A673 (cell line): Measurements from ENCODE around the gene HPCA.

Experiments
- EZH2 ChIP-seq: fragments of 200-600 bp; sonication (generic); IDR thresholded peaks from 2 replicates; pipeline ENCODE4 v1.6.1; 2017; ENCODE audit warnings: borderline replicate concordance, low read depth, mild to moderate bottlenecking, mixed read lengths, antibody characterized with exemption, low read length; ENCODE audit not compliant: poor library complexity, severe bottlenecking
- TF ChIP-seq, protein P1 (sequence below): fragments of 300-800, 200-600 bp; sonication (generic); conservative IDR thresholded peaks from 2 replicates; pipeline ENCODE4 v1.5.1; 2017; ENCODE audit warnings: low read depth, mild to moderate bottlenecking, antibody characterized with exemption, low read length, moderate library complexity, mixed read lengths

DNA sequence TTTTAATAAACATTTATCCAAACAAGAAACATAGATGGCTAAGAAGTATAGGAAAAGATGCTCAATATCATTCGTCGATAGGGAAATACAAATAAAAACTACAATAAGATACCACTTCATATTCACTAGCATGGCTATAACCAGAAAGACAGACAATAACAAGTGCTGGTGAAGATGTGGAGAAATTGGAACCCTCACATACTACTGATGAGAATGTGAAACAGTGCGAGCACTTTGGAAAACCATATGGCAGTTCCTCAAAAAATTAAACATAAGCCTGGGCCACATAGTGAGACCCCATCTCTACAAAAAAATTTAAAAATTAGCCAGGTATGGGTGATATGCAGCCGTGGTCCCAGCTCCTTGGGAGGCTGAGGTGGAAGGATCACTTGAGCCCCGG, 24.0 kb downstream of the HPCA start:
- TF ChIP-seq, protein P1, sequence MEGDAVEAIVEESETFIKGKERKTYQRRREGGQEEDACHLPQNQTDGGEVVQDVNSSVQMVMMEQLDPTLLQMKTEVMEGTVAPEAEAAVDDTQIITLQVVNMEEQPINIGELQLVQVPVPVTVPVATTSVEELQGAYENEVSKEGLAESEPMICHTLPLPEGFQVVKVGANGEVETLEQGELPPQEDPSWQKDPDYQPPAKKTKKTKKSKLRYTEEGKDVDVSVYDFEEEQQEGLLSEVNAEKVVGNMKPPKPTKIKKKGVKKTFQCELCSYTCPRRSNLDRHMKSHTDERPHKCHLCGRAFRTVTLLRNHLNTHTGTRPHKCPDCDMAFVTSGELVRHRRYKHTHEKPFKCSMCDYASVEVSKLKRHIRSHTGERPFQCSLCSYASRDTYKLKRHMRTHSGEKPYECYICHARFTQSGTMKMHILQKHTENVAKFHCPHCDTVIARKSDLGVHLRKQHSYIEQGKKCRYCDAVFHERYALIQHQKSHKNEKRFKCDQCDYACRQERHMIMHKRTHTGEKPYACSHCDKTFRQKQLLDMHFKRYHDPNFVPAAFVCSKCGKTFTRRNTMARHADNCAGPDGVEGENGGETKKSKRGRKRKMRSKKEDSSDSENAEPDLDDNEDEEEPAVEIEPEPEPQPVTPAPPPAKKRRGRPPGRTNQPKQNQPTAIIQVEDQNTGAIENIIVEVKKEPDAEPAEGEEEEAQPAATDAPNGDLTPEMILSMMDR: no peak
- no peak for TF ChIP-seq EZH2
